Lung (tissue), 12 donors: ENCODE results near the gene SKAP2. TPM values are rescaled to one million over a fixed set of nuclear protein-coding genes. Genes with fewer than 3 reads are reported as not detected.

ENCODE experiments used
- ATAC-seq: fragments of 200-7000 bp; cut with Tn5 transposase; one replicate; pipeline ENCODE4 v1.9.1; 2020; ENCODE audit warnings: moderate number of reproducible peaks; ENCODE audit not compliant: insufficient read depth, low FRiP score
- DNase-seq, 3 donors: peaks; one replicate each; pipeline ENCODE4 v3.0.0-alpha.2; 2013 to 2017
- H3K27ac ChIP-seq, 2 donors: one replicate each; pipeline ENCODE4 v1.5.1; 2013; ENCODE audit warnings: mild to moderate bottlenecking in 2 of 2, moderate library complexity in 2 of 2, control low read depth in 1 of 2, inconsistent platforms in 1 of 2, low read depth in 1 of 2, low read length in 1 of 2
- H3K27me3 ChIP-seq, 3 donors: one replicate each; pipeline ENCODE4 v1.5.1; 2013; ENCODE audit warnings: low read length in 2 of 3; ENCODE audit not compliant: control insufficient read depth in 3 of 3, insufficient read depth in 3 of 3
- H3K36me3 ChIP-seq, 4 donors: one replicate each; pipeline ENCODE4 v1.5.1; 2013; ENCODE audit warnings: low read length in 4 of 4, mild to moderate bottlenecking in 1 of 4, moderate library complexity in 1 of 4; ENCODE audit not compliant: control insufficient read depth in 4 of 4, insufficient read depth in 4 of 4
- H3K4me1 ChIP-seq, 5 donors: one replicate each; pipeline ENCODE4 v1.5.1; 2013; ENCODE audit warnings: low read length in 5 of 5, mild to moderate bottlenecking in 2 of 5, moderate library complexity in 1 of 5; ENCODE audit not compliant: control insufficient read depth in 5 of 5, insufficient read depth in 5 of 5
- H3K4me3 ChIP-seq: one replicate; pipeline ENCODE4 v1.5.1; 2013; ENCODE audit warnings: mild to moderate bottlenecking, control low read depth, moderate library complexity
- H3K9ac ChIP-seq, 2 donors: one replicate each; pipeline ENCODE4 v1.5.1; 2013; ENCODE audit warnings: low read length in 2 of 2, control low read depth in 1 of 2; ENCODE audit not compliant: insufficient read depth in 1 of 2
- H3K9me3 ChIP-seq, 4 donors: one replicate each; pipeline ENCODE4 v1.5.1; 2013; ENCODE audit warnings: low read length in 3 of 4, mild to moderate bottlenecking in 1 of 4, moderate library complexity in 1 of 4; ENCODE audit not compliant: control insufficient read depth in 4 of 4, insufficient read depth in 3 of 4
- WGBS, 2 donors: extraction: QIAGEN DNeasy Blood & Tissue Kit; methylation state at CpG; one replicate each; pipeline ENCODE4 v1.1.7; 2013; 5-methylcytosine and 5-hydroxymethylcytosine counted together
- polyA plus RNA-seq, 2 donors: library from polyadenylated mRNA; stranded (reverse); fragments of 200-250 nt; gene quantifications; one replicate each; pipeline ENCODE4 v1.2.1, GENCODE V29; 2013
- total RNA-seq, 2 donors: library from RNA; depleted of rRNA in 1 of 2; stranded (reverse); fragments of >200 nt in 1 of 2; gene quantifications; one replicate each; pipeline ENCODE4 v1.2.1, GENCODE V29; 2014 to 2021
- TF ChIP-seq, protein P1 (sequence below): IDR thresholded peaks from 2 replicates; pipeline ENCODE4 v1.5.1; 2012; ENCODE audit warnings: mild to moderate bottlenecking; ENCODE audit errors: control extremely low read depth, extremely low read depth
- donor health status: control.
- donor health status: control.
- donor health status: Bipolar disorder and iron deficiency.
- donor health status: healthy.
- donor health status: DM: yes; HTN: yes; CAD: no.

The SKAP2 gene
- total and polyA plus RNA-seq, 4 donors = 9.2 to 40.1 (median 35.8) TPM

DNA sequence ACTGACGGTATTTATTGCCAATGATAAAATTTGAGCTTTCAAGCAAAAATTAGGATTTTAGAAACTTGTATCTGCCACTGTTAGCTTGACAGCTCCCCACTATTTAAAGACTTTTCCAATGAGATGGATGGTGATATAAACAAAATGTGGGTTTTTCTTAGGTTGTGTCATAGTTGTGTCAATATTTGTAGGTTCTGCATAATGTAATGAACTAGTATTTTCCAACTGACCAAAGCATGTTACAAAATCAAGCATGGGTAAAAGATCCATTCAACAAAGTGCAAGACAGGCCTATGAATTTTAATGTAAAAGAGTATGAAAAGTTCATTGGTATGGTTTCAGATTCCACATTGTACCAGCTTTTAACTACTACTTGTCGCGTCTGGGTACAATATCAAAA, 165.6 kb downstream of the SKAP2 start:
- H3K36me3 ChIP-seq = no peaks in the 10 kb centered on the region
- no peak overlapping the region for H3K27ac ChIP-seq
- ATAC-seq (no peak), DNase-seq (no peak)
- TF ChIP-seq, protein P1, sequence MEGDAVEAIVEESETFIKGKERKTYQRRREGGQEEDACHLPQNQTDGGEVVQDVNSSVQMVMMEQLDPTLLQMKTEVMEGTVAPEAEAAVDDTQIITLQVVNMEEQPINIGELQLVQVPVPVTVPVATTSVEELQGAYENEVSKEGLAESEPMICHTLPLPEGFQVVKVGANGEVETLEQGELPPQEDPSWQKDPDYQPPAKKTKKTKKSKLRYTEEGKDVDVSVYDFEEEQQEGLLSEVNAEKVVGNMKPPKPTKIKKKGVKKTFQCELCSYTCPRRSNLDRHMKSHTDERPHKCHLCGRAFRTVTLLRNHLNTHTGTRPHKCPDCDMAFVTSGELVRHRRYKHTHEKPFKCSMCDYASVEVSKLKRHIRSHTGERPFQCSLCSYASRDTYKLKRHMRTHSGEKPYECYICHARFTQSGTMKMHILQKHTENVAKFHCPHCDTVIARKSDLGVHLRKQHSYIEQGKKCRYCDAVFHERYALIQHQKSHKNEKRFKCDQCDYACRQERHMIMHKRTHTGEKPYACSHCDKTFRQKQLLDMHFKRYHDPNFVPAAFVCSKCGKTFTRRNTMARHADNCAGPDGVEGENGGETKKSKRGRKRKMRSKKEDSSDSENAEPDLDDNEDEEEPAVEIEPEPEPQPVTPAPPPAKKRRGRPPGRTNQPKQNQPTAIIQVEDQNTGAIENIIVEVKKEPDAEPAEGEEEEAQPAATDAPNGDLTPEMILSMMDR = no peak
- H3K4me1 ChIP-seq = peaks cover 0 to 11% (median 0%) of the 10 kb centered on the region in 5 donors
- H3K9ac ChIP-seq = no peak overlapping the region
- H3K27me3 ChIP-seq = peaks cover 0 to 12% (median 0%) of the 10 kb centered on the region in 3 donors
- no peaks in the 10 kb centered on the region for H3K9me3 ChIP-seq
- no peak overlapping the region for H3K4me3 ChIP-seq
- 97 to 99% methylated on average over 3 of the region's 3 CpGs for WGBS, 2 donors

DNA sequence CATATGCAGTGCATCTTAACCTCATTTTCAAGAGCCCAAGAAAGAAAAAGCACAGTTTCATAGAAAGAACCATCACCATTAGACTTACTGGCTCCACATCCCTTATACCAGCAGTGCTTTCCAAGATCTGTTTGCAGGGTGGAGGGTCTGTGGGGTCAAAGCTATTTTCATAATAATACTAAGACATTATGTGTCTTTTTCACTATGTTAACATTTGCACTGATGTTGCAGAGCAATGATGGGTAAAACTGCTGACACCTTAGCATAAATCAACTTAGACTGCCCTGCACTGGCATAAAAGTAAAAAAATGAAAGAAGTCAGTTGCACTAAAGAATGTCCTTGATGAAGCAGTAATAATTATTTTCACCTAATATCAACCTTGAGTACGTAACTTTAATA, 166.2 kb downstream of the SKAP2 start:
- 99 to 100% methylated on average over 1 of the region's 1 CpG for WGBS, 2 donors

DNA sequence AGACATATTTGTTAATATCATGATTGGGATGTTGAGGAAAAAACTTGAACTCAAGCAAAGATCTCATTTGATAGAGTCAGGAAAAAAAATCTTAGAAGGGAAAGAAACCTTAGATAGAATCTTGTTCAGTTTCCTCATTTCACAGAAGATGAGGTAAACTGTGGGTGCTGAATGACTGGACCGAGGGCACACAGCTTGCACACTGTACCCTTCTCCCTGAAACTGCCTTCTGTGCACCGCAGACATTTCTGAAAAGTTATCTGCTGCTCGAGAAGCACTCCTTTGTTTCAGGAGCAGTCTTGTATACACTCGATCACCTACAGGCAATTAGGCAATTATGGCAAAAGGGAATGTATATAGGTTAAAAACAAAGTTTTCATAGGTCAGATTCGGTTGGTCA, 167.4 kb downstream of the SKAP2 start:
- DNase-seq (no peak), ATAC-seq (no peak)
- H3K4me3 ChIP-seq = no peak overlapping the region
- WGBS, 2 donors = 80 to 83% methylated on average over 5 of the region's 5 CpGs
- H3K27me3 ChIP-seq = peaks cover 0 to 12% (median 0%) of the 10 kb centered on the region in 3 donors
- H3K9ac ChIP-seq = no peak overlapping the region
- peaks cover 0 to 13% (median 0%) of the 10 kb centered on the region in 5 donors for H3K4me1 ChIP-seq
- no peaks in the 10 kb centered on the region for H3K9me3 ChIP-seq
- H3K27ac ChIP-seq = no peak overlapping the region
- H3K36me3 ChIP-seq = no peaks in the 10 kb centered on the region
- TF ChIP-seq, protein P1 = no peak

More for the DNA sequence above, 166.2 kb downstream of the SKAP2 start:
- H3K4me3 ChIP-seq = no peak overlapping the region
- H3K4me1 ChIP-seq = peaks cover 0 to 13% (median 0%) of the 10 kb centered on the region in 5 donors
- ATAC-seq (no peak), DNase-seq (no peak)
- H3K36me3 ChIP-seq = no peaks in the 10 kb centered on the region
- TF ChIP-seq, protein P1 = no peak
- H3K27me3 ChIP-seq = peaks cover 0 to 12% (median 0%) of the 10 kb centered on the region in 3 donors
- H3K27ac ChIP-seq = no peak overlapping the region
- H3K9ac ChIP-seq = no peak overlapping the region
- no peaks in the 10 kb centered on the region for H3K9me3 ChIP-seq

DNA sequence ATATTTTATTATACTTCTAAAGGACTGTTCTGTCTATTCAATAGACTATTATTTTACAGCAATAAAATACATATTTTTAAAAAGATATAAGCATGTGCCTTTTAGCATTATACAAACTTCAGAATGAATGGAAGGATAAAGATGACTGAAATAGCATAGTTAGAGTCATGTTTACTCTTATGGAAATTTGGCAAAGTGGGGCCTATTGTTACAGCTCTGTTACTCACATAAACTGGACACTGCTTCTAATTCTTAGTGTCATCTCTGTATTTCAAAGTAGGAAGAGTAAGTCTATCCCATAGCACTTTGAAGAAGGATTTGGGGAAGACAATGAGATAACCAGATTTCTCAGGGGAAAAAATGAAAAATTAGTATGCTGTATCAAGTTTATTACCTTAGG, 168.2 kb downstream of the SKAP2 start:
- Histone ChIP-seq H3K27ac (no peak overlapping the region), H3K27me3 (peaks cover 0 to 12% (median 3%) of the 10 kb centered on the region in 3 donors), H3K4me3 (no peak overlapping the region), H3K4me1 (peaks cover 0 to 13% (median 0%) of the 10 kb centered on the region in 5 donors), H3K9me3 (no peaks in the 10 kb centered on the region), H3K9ac (no peak overlapping the region), H3K36me3 (no peaks in the 10 kb centered on the region)
- DNase-seq = no peak
- no peak for ATAC-seq
- TF ChIP-seq, protein P1 = no peak
